GM23248 (cell line): ENCODE data around the gene PDCD7. TPM values are rescaled to one million over a fixed set of nuclear protein-coding genes. Genes with fewer than 3 reads are reported as not detected.
"Not testable (repeated sequence)": the region's sequence is repeated elsewhere in the genome, so short reads cannot be mapped to it uniquely, and the experiment has no call there.

Source experiments
- DNase-seq: peaks from one replicate; pipeline ENCODE4 v3.0.0-alpha.2; 2015
- H2AFZ ChIP-seq: fragments of 200-600 bp; sonication (generic); 2 replicates; pipeline ENCODE4 v1.6.1; 2016; ENCODE audit warnings: antibody characterized with exemption
- H3F3A ChIP-seq: fragments of 200-600 bp; sonication (generic); 2 replicates; pipeline ENCODE4 v1.6.1; 2016; ENCODE audit warnings: mild to moderate bottlenecking, antibody characterized with exemption, mixed run types; ENCODE audit not compliant: insufficient read depth
- H3K27ac ChIP-seq: fragments of 200-600 bp; sonication (generic); 2 replicates; pipeline ENCODE4 v1.5.1; 2016; ENCODE audit warnings: mild to moderate bottlenecking
- H3K27me3 ChIP-seq: fragments of 200-600 bp; sonication (generic); replicated peaks from 2 replicates; pipeline ENCODE4 v1.6.1; 2016; ENCODE audit warnings: mild to moderate bottlenecking; ENCODE audit not compliant: insufficient read depth
- H3K36me3 ChIP-seq: fragments of 200-600 bp; sonication (generic); 2 replicates; pipeline ENCODE4 v1.6.1; 2016; ENCODE audit warnings: low read depth, mild to moderate bottlenecking
- H3K4me1 ChIP-seq: fragments of 200-600 bp; sonication (generic); 2 replicates; pipeline ENCODE4 v1.6.1; 2016; ENCODE audit warnings: mild to moderate bottlenecking; ENCODE audit not compliant: insufficient read depth
- H3K4me2 ChIP-seq: fragments of 200-600 bp; sonication (generic); one replicate; pipeline ENCODE4 v1.6.1; 2016; ENCODE audit warnings: mild to moderate bottlenecking; ENCODE audit not compliant: unreplicated experiment
- H3K4me3 ChIP-seq: fragments of 200-600 bp; sonication (generic); 2 replicates; pipeline ENCODE4 v1.5.1; 2016; ENCODE audit warnings: mild to moderate bottlenecking
- H3K79me2 ChIP-seq: fragments of 200-600 bp; sonication (generic); 2 replicates; pipeline ENCODE4 v1.6.1; 2016; ENCODE audit warnings: mild to moderate bottlenecking; ENCODE audit not compliant: insufficient read depth
- H3K9ac ChIP-seq: fragments of 200-600 bp; sonication (generic); 2 replicates; pipeline ENCODE4 v1.6.1; 2016; ENCODE audit warnings: mild to moderate bottlenecking
- H3K9me2 ChIP-seq: fragments of 200-600 bp; sonication (generic); 2 replicates; pipeline ENCODE4 v1.6.1; 2016; ENCODE audit warnings: mixed run types, mild to moderate bottlenecking, moderate library complexity; ENCODE audit not compliant: insufficient read depth
- H3K9me3 ChIP-seq: fragments of 200-600 bp; sonication (generic); one replicate; pipeline ENCODE4 v1.6.1; 2017; ENCODE audit warnings: low read depth
- H4K20me1 ChIP-seq: fragments of 200-600 bp; sonication (generic); 2 replicates; pipeline ENCODE4 v1.6.0; 2016; ENCODE audit not compliant: insufficient read depth
- EZH2 ChIP-seq: fragments of 200-600 bp; sonication (generic); IDR thresholded peaks from 2 replicates; pipeline ENCODE4 v1.6.1; 2018; ENCODE audit warnings: antibody characterized with exemption, mild to moderate bottlenecking; ENCODE audit not compliant: insufficient read depth, poor library complexity, severe bottlenecking
- EZH2phosphoT487 ChIP-seq: fragments of 200-600 bp; sonication (generic); IDR thresholded peaks from 2 replicates; pipeline ENCODE4 v1.6.1; 2018; ENCODE audit warnings: antibody characterized with exemption, moderate library complexity, mild to moderate bottlenecking, low read depth; ENCODE audit not compliant: insufficient read depth
- WGBS, 2 experiments: methylation state at CpG; one replicate each; pipeline ENCODE4 v1.1.6; 2015 to 2017; ENCODE audit warnings: low lambda C conversion rate in 2 of 2, low coverage in 1 of 2; ENCODE audit errors: missing lambda C conversion rate in 2 of 2; 5-methylcytosine and 5-hydroxymethylcytosine counted together
- in situ Hi-C: fragments of 300-500 bp; cut with MboI; formaldehyde crosslinking; loops from 2 replicates; pipeline ENCODE4 v1.15.0; 2020
- polyA plus RNA-seq: library from polyadenylated mRNA; unstranded; fragments of >200 nt; fragmentation: Nextera tagmentation; extraction: Ambion mirVana; gene quantifications from 2 replicates; pipeline ENCODE4 v1.2.1, GENCODE V29; 2016
- total RNA-seq: library from RNA; depleted of rRNA; stranded (reverse); fragments of >200 nt; shearing (Covaris generic); gene quantifications from 2 replicates; pipeline ENCODE4 v1.2.3, GENCODE V29; 2014

PDCD7 gene
- total and polyA plus RNA-seq, 2 experiments from 2014 or later, result 7.5 to 13.6 TPM

- Histone ChIP-seq H3K9me3 (no peaks in the 10 kb centered on the region), H3K9ac (no peak overlapping the region), H3K27ac (no peak overlapping the region), H3K27me3 (no peaks in the 10 kb centered on the region), H3K36me3 (peaks cover 83% of the 10 kb centered on the region), H3K4me2 (no peak overlapping the region), H3K79me2 (peaks cover 44% of the 10 kb centered on the region), H3K4me3 (no peak overlapping the region), H2AFZ (no peak overlapping the region), H3F3A (peaks cover 17% of the 10 kb centered on the region; the same call in 1 of the 2 replicates), H3K9me2 (no peaks in the 10 kb centered on the region), H4K20me1 (no peaks in the 10 kb centered on the region; the same call in 1 of the 2 replicates), H3K4me1 (no peaks in the 10 kb centered on the region)
- WGBS, 2 experiments, result 67% methylated on average over 5 of the region's 5 CpGs
- in situ Hi-C loops, result no loop called here
- TF ChIP-seq EZH2phosphoT487 (no peak), EZH2 (no peak)
- no peak for DNase-seq
Measured at GRCh38 chr15:65156692-65157091, 23.1 kb upstream of the PDCD7 start.

GRCh38 chr15:65154720-65155119 is 21.1 kb upstream of the PDCD7 start:
- H3K4me1 ChIP-seq, result no peaks in the 10 kb centered on the region
- DNase-seq, result no peak
- H3K4me3 ChIP-seq, result no peak overlapping the region
- no peak overlapping the region for H3K27ac ChIP-seq
- TF ChIP-seq EZH2phosphoT487, result no peak
- TF ChIP-seq EZH2, result no peak
- H3K27me3 ChIP-seq, result no peaks in the 10 kb centered on the region
- H3F3A ChIP-seq, result peaks cover 17% of the 10 kb centered on the region; the same call in 1 of the 2 replicates
- H3K4me2 ChIP-seq, result no peak overlapping the region
- H3K9me2 ChIP-seq, result no peaks in the 10 kb centered on the region
- WGBS, 2 experiments, result 61 to 62% methylated on average over 6 of the region's 6 CpGs
- peaks cover 27% of the 10 kb centered on the region for H3K79me2 ChIP-seq
- peaks cover 87% of the 10 kb centered on the region for H3K36me3 ChIP-seq
- H4K20me1 ChIP-seq, result no peaks in the 10 kb centered on the region
- in situ Hi-C loops, result no loop called here
- no peak overlapping the region for H3K9ac ChIP-seq
- H2AFZ ChIP-seq, result no peak overlapping the region
- H3K9me3 ChIP-seq, result no peaks in the 10 kb centered on the region

- no peak for DNase-seq
- no peaks in the 10 kb centered on the region for H4K20me1 ChIP-seq
- H3K27ac ChIP-seq, result no peak overlapping the region
- in situ Hi-C loops, result no loop called here
- H3K27me3 ChIP-seq, result no peaks in the 10 kb centered on the region
- 82 to 84% methylated on average over 3 of the region's 3 CpGs for WGBS, 2 experiments
- TF ChIP-seq EZH2phosphoT487, result no peak
- no peaks in the 10 kb centered on the region for H3K4me1 ChIP-seq
- peaks cover 10% of the 10 kb centered on the region; the same call in 1 of the 2 replicates for H3F3A ChIP-seq
- no peaks in the 10 kb centered on the region for H3K9me2 ChIP-seq
- H3K9ac ChIP-seq, result no peak overlapping the region
- H3K36me3 ChIP-seq, result peaks cover 50% of the 10 kb centered on the region
- H3K9me3 ChIP-seq, result no peaks in the 10 kb centered on the region
- H2AFZ ChIP-seq, result no peak overlapping the region
- no peak overlapping the region for H3K4me2 ChIP-seq
- no peaks in the 10 kb centered on the region for H3K79me2 ChIP-seq
- H3K4me3 ChIP-seq, result no peak overlapping the region
Measured at GRCh38 chr15:65147902-65148301, 14.3 kb upstream of the PDCD7 start.

GRCh38 chr15:65146438-65146837 is 12.8 kb upstream of the PDCD7 start:
- Histone ChIP-seq H3K9me2 (no peaks in the 10 kb centered on the region), H3K27me3 (no peaks in the 10 kb centered on the region), H2AFZ (no peak overlapping the region), H3K4me3 (no peak overlapping the region), H3K27ac (no peak overlapping the region), H4K20me1 (no peaks in the 10 kb centered on the region), H3F3A (peaks cover 10% of the 10 kb centered on the region; the same call in 1 of the 2 replicates), H3K36me3 (peaks cover 37% of the 10 kb centered on the region; the same call in 1 of the 2 replicates), H3K9me3 (no peaks in the 10 kb centered on the region), H3K79me2 (no peaks in the 10 kb centered on the region), H3K4me1 (no peaks in the 10 kb centered on the region), H3K9ac (no peak overlapping the region), H3K4me2 (no peak overlapping the region)
- 88 to 92% methylated on average over 4 of the region's 4 CpGs for WGBS, 2 experiments
- TF ChIP-seq EZH2phosphoT487 (no peak), EZH2 (no peak)
- in situ Hi-C loops, result no loop called here
- no peak for DNase-seq

GRCh38 chr15:65138631-65139030 is 5.0 kb upstream of the PDCD7 start:
- H3F3A ChIP-seq, H3K27me3 ChIP-seq, H3K27ac ChIP-seq, DNase-seq, H3K9me3 ChIP-seq, H3K9ac ChIP-seq, H3K4me1 ChIP-seq, in situ Hi-C loops, H3K36me3 ChIP-seq, H2AFZ ChIP-seq, H3K4me2 ChIP-seq, H4K20me1 ChIP-seq, H3K4me3 ChIP-seq, H3K9me2 ChIP-seq, H3K79me2 ChIP-seq: not testable (repeated sequence)
- WGBS, 2 experiments, result 76 to 84% methylated on average over 6 of the region's 6 CpGs

GRCh38 chr15:65137893-65138292 is 4.3 kb upstream of the PDCD7 start:
- H3K9me3 ChIP-seq, H3K9me2 ChIP-seq, in situ Hi-C loops, DNase-seq, H3K9ac ChIP-seq, H4K20me1 ChIP-seq, H3K27ac ChIP-seq, H3F3A ChIP-seq, H3K4me3 ChIP-seq, H3K4me1 ChIP-seq, H3K36me3 ChIP-seq, H3K4me2 ChIP-seq, H2AFZ ChIP-seq, H3K27me3 ChIP-seq, H3K79me2 ChIP-seq: not testable (repeated sequence)
- WGBS, 2 experiments, result 77 to 79% methylated on average over 4 of the region's 4 CpGs

- H3F3A ChIP-seq, H3K79me2 ChIP-seq, DNase-seq, H3K36me3 ChIP-seq, H3K9me2 ChIP-seq, H3K4me2 ChIP-seq, H3K9ac ChIP-seq, H3K27me3 ChIP-seq, H3K4me3 ChIP-seq, H2AFZ ChIP-seq, H3K9me3 ChIP-seq, H4K20me1 ChIP-seq, H3K27ac ChIP-seq, in situ Hi-C loops, H3K4me1 ChIP-seq: not testable (repeated sequence)
- 80 to 83% methylated on average over 7 of the region's 7 CpGs for WGBS, 2 experiments
Measured at GRCh38 chr15:65137089-65137488, 3.5 kb upstream of the PDCD7 start.
